Smooth muscle cell (in vitro differentiated cells): ENCODE results near the gene ADAM12. TPM values are rescaled to one million over a fixed set of nuclear protein-coding genes. Genes with fewer than 3 reads are reported as not detected.
A peak's percentile ranks its signal among the peaks of the same experiment; 100 is the strongest.

ENCODE experiments used
- DNase-seq: peaks from one replicate; lab custom pipeline; 2025; ENCODE audit not compliant: unreplicated experiment; lab: John Stamatoyannopoulos, UW
- H2AFZ ChIP-seq: fragments of 200-600 bp; sonication (generic); 2 replicates; pipeline ENCODE4 v1.6.0; 2016; ENCODE audit warnings: antibody characterized with exemption, low read depth, mild to moderate bottlenecking
- H3F3A ChIP-seq: fragments of 200-600 bp; sonication (generic); 2 replicates; pipeline ENCODE4 v1.6.0; 2017; ENCODE audit warnings: antibody characterized with exemption, low read depth
- H3K27ac ChIP-seq: fragments of 200-600 bp; sonication (generic); 2 replicates; pipeline ENCODE4 v1.5.1; 2016; ENCODE audit warnings: low read depth, mild to moderate bottlenecking
- H3K27me3 ChIP-seq: fragments of 200-600 bp; sonication (generic); 2 replicates; pipeline ENCODE4 v1.6.1; 2016; ENCODE audit warnings: low read depth, mild to moderate bottlenecking
- H3K36me3 ChIP-seq: fragments of 200-600 bp; sonication (generic); 2 replicates; pipeline ENCODE4 v1.5.1; 2016; ENCODE audit warnings: low read depth
- H3K4me1 ChIP-seq: fragments of 200-600 bp; sonication (generic); 2 replicates; pipeline ENCODE4 v1.5.1; 2016; ENCODE audit warnings: low read depth
- H3K4me2 ChIP-seq: fragments of 200-600 bp; sonication (generic); 2 replicates; pipeline ENCODE4 v1.6.0; 2016; ENCODE audit warnings: mild to moderate bottlenecking
- H3K4me3 ChIP-seq: fragments of 200-600 bp; sonication (generic); 2 replicates; pipeline ENCODE4 v1.5.1; 2016; ENCODE audit warnings: mild to moderate bottlenecking
- H3K79me2 ChIP-seq: fragments of 200-600 bp; sonication (generic); 2 replicates; pipeline ENCODE4 v1.6.0; 2016; ENCODE audit warnings: low read depth, mild to moderate bottlenecking
- H3K9ac ChIP-seq: fragments of 200-600 bp; sonication (generic); 2 replicates; pipeline ENCODE4 v1.6.0; 2016; ENCODE audit warnings: low read depth
- H3K9me3 ChIP-seq: fragments of 200-600 bp; sonication (generic); replicated peaks from 2 replicates; pipeline ENCODE4 v1.5.1; 2016; ENCODE audit warnings: low read depth
- H4K20me1 ChIP-seq: fragments of 200-600 bp; sonication (generic); 2 replicates; pipeline ENCODE4 v1.6.0; 2016; ENCODE audit warnings: low read depth
- WGBS: methylation state at CpG from one replicate; pipeline ENCODE4 v1.1.7; 2016; ENCODE audit warnings: low lambda C conversion rate; 5-methylcytosine and 5-hydroxymethylcytosine counted together
- polyA plus RNA-seq: library from polyadenylated mRNA; unstranded; fragments of >200 nt; fragmentation: Nextera tagmentation; extraction: Ambion mirVana; gene quantifications from 2 replicates; pipeline ENCODE4 v1.2.1, GENCODE V29; 2016
- total RNA-seq: library from RNA; depleted of rRNA; stranded (reverse); fragments of >200 nt; gene quantifications from 2 replicates; pipeline ENCODE4 v1.2.3, GENCODE V29; 2014
- TF ChIP-seq, protein P1 (sequence below): fragments of 200-600 bp; sonication (generic); IDR thresholded peaks from 2 replicates; pipeline ENCODE4 v1.5.1; 2017; ENCODE audit warnings: borderline replicate concordance, mild to moderate bottlenecking, antibody characterized with exemption; ENCODE audit not compliant: insufficient read depth, poor library complexity, severe bottlenecking

The ADAM12 gene
- total and polyA plus RNA-seq, 2 experiments from 2014 or later = 40.0 to 54.3 TPM

DNA sequence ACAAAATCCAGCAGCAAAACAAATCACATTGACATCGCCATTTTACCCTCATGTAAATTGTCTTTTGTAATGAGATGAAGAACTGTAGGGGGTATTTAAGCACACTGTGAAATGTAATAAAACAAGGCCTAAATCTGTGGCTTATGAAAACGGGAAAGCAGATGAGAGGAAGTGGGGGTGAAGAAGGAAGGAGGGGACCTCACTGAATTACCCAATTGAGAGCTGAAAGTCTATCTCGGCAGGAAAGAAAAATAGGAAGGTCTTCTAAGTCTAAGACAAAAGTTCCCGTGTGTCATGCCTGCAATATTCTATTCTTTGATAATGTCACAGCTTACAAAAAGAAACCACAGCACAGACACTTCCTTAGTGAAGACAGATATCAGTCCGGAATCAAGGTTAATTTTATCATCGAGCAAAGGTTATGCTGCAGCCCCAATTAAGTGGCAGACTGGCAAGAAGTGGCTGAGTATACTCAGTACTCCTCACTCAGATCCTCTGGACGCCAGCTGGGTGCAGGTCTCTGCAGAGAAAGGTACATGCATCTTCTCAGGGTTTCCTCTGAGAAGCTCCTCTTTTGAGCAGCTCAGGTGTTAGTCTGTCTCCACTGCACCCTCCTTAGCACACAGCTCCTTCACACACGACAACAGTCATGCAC, 252.2 kb downstream of the ADAM12 start:
- Histone ChIP-seq H4K20me1 (no peaks in the 10 kb centered on the region), H3K9ac (no peak overlapping the region), H3K9me3 (no peaks in the 10 kb centered on the region), H3K4me1 (peaks cover 14% of the 10 kb centered on the region), H3K79me2 (peaks cover 12% of the 10 kb centered on the region), H3K4me3 (no peak overlapping the region), H3F3A (no peaks in the 10 kb centered on the region), H3K27ac (peak overlapping the region; percentile 87), H3K27me3 (no peaks in the 10 kb centered on the region), H2AFZ (no peak overlapping the region), H3K4me2 (no peak overlapping the region), H3K36me3 (peaks cover 3% of the 10 kb centered on the region)
- WGBS = 81% methylated on average over 8 of the region's 8 CpGs
- no peak for DNase-seq
- TF ChIP-seq, protein P1, sequence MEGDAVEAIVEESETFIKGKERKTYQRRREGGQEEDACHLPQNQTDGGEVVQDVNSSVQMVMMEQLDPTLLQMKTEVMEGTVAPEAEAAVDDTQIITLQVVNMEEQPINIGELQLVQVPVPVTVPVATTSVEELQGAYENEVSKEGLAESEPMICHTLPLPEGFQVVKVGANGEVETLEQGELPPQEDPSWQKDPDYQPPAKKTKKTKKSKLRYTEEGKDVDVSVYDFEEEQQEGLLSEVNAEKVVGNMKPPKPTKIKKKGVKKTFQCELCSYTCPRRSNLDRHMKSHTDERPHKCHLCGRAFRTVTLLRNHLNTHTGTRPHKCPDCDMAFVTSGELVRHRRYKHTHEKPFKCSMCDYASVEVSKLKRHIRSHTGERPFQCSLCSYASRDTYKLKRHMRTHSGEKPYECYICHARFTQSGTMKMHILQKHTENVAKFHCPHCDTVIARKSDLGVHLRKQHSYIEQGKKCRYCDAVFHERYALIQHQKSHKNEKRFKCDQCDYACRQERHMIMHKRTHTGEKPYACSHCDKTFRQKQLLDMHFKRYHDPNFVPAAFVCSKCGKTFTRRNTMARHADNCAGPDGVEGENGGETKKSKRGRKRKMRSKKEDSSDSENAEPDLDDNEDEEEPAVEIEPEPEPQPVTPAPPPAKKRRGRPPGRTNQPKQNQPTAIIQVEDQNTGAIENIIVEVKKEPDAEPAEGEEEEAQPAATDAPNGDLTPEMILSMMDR = no peak

DNA sequence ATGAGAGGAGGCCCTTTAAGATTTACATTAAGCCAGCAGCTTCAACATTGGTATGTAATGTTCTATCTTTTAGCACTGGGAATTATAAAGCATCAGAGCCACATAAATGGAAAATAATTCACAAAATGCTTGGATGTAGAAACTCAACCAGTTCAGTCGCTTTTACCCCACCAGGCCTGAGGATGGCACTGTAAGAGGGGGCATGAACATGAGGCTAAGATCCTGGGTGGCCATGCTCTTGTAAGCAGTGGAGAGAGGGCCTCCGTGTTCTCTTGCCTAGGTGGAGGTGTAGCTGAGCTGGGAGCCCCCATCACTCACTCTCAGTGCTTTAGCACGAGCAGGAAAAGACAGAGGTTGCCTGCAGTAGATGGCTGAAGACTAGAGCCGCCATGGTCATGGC, 253.1 kb downstream of the ADAM12 start:
- Histone ChIP-seq H3K27me3 (no peaks in the 10 kb centered on the region), H3K27ac (peak overlapping the region; percentile 87), H3K36me3 (peaks cover 3% of the 10 kb centered on the region), H3F3A (no peaks in the 10 kb centered on the region), H3K79me2 (peaks cover 12% of the 10 kb centered on the region), H3K4me2 (no peak overlapping the region), H3K9me3 (no peaks in the 10 kb centered on the region), H4K20me1 (no peaks in the 10 kb centered on the region), H3K4me1 (peaks cover 14% of the 10 kb centered on the region), H3K4me3 (no peak overlapping the region), H2AFZ (no peak overlapping the region), H3K9ac (peak overlapping the region; percentile 65)
- WGBS = 85% methylated on average over 4 of the region's 4 CpGs
- TF ChIP-seq, protein P1 = peak; percentile 14
- no peak for DNase-seq

DNA sequence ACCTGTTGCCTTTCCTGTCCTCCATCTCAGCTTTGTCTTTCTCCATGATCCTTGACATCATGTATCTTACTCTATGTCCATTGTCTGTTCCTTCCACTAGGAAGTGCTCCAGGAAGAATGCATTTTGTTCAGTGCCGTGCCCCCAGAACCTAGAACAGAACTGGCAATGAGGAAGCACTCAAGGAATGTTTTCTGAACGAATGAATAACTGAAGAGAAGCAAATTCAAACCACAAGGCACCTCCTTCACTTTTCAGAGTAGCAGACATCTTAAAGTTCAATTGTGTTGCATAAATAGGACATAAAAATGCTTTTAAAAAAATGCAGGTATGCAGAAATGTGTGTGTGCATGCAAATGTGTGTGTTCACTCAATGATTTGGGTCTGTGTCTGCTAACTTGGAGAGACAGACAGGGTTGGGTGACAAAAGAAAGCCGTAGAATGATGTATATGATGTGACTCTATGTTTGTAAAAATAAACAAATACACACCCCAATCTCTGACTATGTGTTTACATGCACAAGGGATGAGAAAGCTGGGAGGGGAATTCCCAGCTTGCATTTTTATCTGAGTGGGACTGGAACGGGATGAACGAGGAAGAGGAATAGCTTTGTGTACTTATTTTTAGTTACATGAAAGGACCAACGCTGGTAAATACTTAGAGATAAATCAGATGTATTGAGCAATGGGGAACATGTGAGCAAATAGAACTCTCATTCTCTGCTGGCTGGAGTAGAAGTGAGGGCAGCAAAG, 254.2 kb downstream of the ADAM12 start:
- H3F3A ChIP-seq = no peaks in the 10 kb centered on the region
- peak overlapping the region; percentile 32 for H3K4me2 ChIP-seq
- peaks cover 3% of the 10 kb centered on the region for H3K36me3 ChIP-seq
- H3K4me3 ChIP-seq = no peak overlapping the region
- H3K27ac ChIP-seq = peak overlapping the region; percentile 87
- WGBS = 37% methylated on average over 6 of the region's 6 CpGs
- H3K9ac ChIP-seq = peak overlapping the region; percentile 72
- no peaks in the 10 kb centered on the region for H4K20me1 ChIP-seq
- H3K79me2 ChIP-seq = peaks cover 10% of the 10 kb centered on the region
- H3K9me3 ChIP-seq = no peaks in the 10 kb centered on the region
- no peak overlapping the region for H2AFZ ChIP-seq
- H3K27me3 ChIP-seq = no peaks in the 10 kb centered on the region
- DNase-seq = no peak
- H3K4me1 ChIP-seq = peaks cover 14% of the 10 kb centered on the region
- TF ChIP-seq, protein P1 = no peak
